GM13976 (cell line): Measurements from ENCODE around the gene PPM1H.

Source experiments
- DNase-seq: peaks from one replicate; pipeline ENCODE4 v3.0.0; 2012; ENCODE audit warnings: low spot score
- in situ Hi-C: fragments of 300-500 bp; cut with MboI; formaldehyde crosslinking; loops from one replicate; pipeline ENCODE4 v1.12.0; 2022; ENCODE audit warnings: low sequenced_read_pairs, mixed read lengths, inconsistent platforms; ENCODE audit not compliant: unreplicated experiment
- TF ChIP-seq, protein P1 (sequence below): IDR thresholded peaks from 2 replicates; pipeline ENCODE4 v1.5.1; 2012; ENCODE audit warnings: borderline replicate concordance, mild to moderate bottlenecking; ENCODE audit not compliant: insufficient read depth; ENCODE audit errors: extremely low read depth, missing control alignments, control extremely low read depth

PPM1H gene

DNA sequence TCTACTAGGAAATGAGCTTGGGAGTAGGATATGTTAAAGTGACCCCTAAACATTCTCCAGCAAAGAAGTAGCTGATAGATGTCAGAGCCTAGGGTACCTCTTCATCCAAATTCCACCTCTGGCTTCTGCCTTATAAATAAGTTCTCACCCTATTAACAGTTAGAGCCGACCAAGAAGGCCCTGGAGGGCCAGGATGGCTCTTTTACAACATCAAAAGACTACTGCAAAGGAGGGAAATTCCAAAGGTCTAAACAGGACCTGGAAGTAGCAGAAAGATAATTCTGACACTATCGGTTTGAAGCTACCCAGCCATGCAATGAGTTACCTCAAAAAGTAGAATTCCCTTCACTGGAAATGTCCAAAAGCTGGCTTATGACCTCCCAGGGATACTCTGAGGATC is 90.0 kb downstream of the PPM1H start:
- in situ Hi-C loops = no loop called here
- TF ChIP-seq, protein P1, sequence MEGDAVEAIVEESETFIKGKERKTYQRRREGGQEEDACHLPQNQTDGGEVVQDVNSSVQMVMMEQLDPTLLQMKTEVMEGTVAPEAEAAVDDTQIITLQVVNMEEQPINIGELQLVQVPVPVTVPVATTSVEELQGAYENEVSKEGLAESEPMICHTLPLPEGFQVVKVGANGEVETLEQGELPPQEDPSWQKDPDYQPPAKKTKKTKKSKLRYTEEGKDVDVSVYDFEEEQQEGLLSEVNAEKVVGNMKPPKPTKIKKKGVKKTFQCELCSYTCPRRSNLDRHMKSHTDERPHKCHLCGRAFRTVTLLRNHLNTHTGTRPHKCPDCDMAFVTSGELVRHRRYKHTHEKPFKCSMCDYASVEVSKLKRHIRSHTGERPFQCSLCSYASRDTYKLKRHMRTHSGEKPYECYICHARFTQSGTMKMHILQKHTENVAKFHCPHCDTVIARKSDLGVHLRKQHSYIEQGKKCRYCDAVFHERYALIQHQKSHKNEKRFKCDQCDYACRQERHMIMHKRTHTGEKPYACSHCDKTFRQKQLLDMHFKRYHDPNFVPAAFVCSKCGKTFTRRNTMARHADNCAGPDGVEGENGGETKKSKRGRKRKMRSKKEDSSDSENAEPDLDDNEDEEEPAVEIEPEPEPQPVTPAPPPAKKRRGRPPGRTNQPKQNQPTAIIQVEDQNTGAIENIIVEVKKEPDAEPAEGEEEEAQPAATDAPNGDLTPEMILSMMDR = no peak
- no peak for DNase-seq

DNA sequence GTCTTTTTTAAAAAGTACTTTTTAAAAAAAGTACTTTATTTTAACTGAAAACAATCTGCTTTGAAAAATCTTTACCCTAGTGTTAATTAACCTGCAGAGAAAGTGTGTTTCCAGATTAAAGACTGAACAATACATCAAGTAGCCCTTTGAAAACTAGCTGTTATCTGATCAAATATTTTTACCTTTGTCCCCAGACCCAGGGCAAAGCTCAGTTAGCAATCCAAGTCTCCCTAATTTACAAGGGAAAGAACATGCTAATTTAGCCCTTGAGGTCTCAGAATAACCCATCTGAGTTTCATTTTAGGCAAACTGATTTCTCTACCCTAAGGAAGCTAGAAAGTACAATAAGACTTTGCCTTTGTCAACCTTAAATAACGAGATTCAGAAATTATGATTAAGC is 91.2 kb downstream of the PPM1H start:
- DNase-seq = no peak
- in situ Hi-C loops = no loop called here
- TF ChIP-seq, protein P1 = no peak

DNA sequence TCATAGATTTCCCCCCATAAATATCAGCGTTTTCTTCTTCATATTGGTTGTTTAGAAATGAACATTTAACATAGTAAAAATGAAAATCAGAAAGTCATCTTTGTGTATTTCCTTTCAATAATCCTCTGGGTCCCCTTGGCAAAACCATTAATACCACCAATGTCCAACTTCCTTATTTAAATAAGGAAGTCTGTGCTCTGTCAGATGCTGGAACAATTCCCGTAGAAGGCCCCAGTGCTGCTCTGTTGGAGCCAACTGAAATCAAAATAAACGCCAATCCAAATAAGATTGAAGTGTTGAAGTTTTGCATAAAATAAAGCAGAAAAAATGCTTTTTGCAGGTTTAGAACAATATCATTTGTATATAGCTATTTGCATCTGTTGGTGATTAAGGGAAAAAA is 93.1 kb downstream of the PPM1H start:
- in situ Hi-C loops = no loop called here
- no peak for DNase-seq
- TF ChIP-seq, protein P1 = no peak

DNA sequence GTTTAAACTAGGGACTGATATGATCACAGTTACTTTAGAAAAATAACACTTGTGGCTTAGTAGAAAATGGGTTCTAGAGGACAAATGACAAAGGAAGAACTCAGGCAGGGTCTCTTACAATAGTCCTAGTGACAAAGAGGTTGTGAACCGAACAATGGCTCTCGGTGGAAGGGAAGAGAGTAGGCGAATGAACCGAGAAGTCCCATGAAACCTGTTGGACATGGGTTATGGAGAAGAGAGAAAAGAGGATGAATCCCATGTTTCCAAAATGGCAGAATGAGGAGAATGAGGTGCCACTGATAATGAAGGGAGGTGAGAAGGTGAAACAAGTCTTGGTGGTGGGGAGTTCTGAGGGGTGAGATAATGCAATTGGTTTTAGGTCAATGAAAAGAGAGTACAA is 94.1 kb downstream of the PPM1H start:
- in situ Hi-C loops = no loop called here
- DNase-seq = no peak
- TF ChIP-seq, protein P1 = no peak

DNA sequence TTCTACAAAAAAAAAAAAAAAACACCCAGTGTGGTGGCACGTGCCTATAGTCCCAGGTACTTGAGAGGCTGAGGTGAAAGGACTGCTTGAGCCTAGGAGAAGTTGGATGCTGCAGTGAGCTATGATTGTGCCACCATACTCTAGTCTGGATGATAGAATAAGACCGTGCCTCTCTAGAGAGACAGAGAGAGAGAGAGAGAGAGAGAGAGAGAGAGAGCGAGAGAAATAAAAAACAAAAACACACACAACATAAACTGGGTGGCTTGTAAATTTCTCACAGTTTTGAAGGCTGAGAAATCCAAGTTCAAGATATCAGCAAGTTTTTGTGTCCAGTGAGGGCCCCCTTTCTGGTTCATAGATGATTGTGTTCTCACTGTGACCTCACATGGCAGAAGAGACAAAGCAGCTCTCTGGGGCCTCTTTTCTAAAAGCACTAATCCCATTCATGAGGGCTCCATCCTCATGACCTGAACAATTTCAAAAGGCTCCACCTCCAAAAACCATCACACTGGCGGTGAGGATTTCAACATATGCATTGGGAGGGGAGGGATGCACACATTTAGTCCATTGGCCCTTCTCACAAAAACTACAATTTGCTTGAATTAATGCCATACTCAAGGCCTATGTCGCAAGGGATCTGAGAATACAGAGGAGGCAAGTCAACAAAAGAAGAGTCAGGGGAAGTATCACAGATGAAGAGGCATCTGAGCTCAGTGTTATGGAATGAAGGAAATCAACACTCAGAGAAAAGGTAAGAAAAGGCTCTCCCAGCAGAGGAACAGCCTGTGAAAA is 94.9 kb downstream of the PPM1H start:
- no peak for DNase-seq
- in situ Hi-C loops = no loop called here
- TF ChIP-seq, protein P1 = no peak

DNA sequence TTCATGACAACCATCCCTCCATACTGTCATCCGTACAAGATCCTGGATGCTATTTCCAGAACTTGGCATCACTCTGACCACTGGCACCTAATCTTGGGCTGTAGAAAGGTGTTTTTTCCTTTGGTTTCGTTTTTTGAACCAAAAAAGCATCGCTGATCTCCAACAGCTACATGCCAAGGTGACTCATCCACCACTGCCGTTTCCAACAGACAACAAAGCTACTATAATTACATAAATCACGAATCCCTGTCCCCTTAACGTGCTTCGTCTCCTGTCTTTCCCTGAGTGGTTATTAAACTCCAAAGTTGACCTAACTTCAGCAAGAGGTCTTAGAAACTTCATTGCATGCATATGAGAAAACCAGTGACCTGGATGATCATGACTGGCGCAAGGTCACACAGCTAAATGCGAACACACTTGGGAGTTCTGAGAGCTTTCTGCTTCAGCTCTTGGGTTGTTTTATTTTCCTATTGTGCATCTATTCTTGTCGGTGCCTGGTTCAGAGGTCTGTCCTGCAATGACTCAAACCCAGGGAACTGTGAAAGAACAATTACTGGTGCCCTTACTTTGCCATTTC is 99.9 kb downstream of the PPM1H start:
- DNase-seq = no peak
- TF ChIP-seq, protein P1 = no peak
- in situ Hi-C loops = no loop called here
